Measurements from ENCODE around the gene OR52A1. TPM values are rescaled to one million over a fixed set of nuclear protein-coding genes. Genes with fewer than 3 reads are reported as not detected.

The OR52A1 gene
- total and polyA plus RNA-seq, 9 of the 15 experiments (the other 6 are each of a cell fraction or from before 2014, with no cell fraction given): under 0.01 to 0.33 (median 0.13) TPM; not detected in 3

DNA sequence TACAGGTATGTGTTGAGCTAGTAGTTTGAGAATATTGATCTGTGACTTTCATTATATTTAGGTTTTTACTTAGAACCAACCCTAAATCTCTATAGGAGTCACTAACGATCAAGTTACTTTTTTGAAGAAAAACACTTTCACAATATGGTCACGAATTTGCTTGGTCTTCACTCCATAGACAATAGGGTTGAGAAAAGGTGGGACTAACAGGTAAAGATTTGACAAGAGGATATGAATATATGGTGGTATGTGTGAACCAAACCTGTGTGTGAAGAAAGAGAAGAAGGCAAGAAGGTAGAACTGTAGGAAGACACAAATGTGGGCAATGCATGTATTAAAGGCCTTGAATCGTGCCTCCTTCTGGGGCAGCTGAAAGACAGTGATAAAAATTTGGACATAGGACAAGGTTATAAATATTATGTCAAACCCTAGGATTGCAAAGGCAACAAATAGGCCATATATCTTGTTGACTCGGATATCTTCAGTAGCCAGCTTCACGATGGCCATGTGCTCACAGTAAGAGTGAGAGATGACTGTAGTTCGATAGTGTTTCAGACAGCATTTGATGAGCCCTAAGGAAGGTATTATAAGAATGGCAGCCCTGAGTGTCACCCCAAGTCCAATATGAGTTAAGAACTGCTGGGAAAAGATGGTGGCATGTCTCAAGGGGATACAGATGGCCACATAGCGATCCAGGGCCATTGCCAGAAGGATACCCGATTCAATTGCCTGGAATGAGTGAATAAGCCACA lies 22.8 kb downstream of the OR52A1 start (continued):
- TF ChIP-seq MBD1 (CRISPR knock-in tag; IDR thresholded peaks at IDR 0.05): no peak
- no peak for TF ChIP-seq ZNF586 (CRISPR knock-in tag; conservative IDR thresholded peaks at IDR 0.05)
- TF ChIP-seq RBM14 (IDR thresholded peaks at IDR 0.05; ENCODE audit: borderline replicate concordance, insufficient read depth, low read depth, low read length): no peak
- TF ChIP-seq SLC30A9 (CRISPR knock-in tag; IDR thresholded peaks at IDR 0.05): no peak
- TF ChIP-seq ZNF436 (CRISPR knock-in tag; IDR thresholded peaks at IDR 0.05): no peak
- TF ChIP-seq ELF2 (CRISPR knock-in tag; IDR thresholded peaks at IDR 0.05): no peak
- TF ChIP-seq HDAC3 (IDR thresholded peaks at IDR 0.05; ENCODE audit: borderline replicate concordance, partially characterized antibody): peak; percentile 78
- TF ChIP-seq MAZ (CRISPR knock-in tag; conservative IDR thresholded peaks at IDR 0.05 in 1 of 2, IDR thresholded peaks at IDR 0.05 in 1 of 2): no peak
- no peak; a peak in 1 of 4 replicates for TF ChIP-seq TEAD1 (CRISPR knock-in tag; IDR thresholded peaks at IDR 0.05)
- TF ChIP-seq POLR3A (IDR thresholded peaks at IDR 0.05; ENCODE audit: borderline replicate concordance, extremely low read depth, insufficient read depth, insufficient read length): no peak
- TF ChIP-seq MEIS2 (IDR thresholded peaks at IDR 0.05; ENCODE audit: partially characterized antibody): peak; percentile 99
- TF ChIP-seq RBM17 (IDR thresholded peaks at IDR 0.05; ENCODE audit: borderline replicate concordance, low read depth, low read length): no peak
- peak; percentile 67; the same call in 1 of the 2 replicates for TF ChIP-seq CHAMP1 (IDR thresholded peaks at IDR 0.05)
- TF ChIP-seq TFAM (CRISPR knock-in tag; conservative IDR thresholded peaks at IDR 0.05): no peak
- no peak for TF ChIP-seq BDP1 (IDR thresholded peaks at IDR 0.05; ENCODE audit: insufficient read depth, insufficient read length)
- no peak for TF ChIP-seq EWSR1 (IDR thresholded peaks at IDR 0.05; ENCODE audit: borderline replicate concordance, low read depth, partially characterized antibody)
- TF ChIP-seq, protein P1, sequence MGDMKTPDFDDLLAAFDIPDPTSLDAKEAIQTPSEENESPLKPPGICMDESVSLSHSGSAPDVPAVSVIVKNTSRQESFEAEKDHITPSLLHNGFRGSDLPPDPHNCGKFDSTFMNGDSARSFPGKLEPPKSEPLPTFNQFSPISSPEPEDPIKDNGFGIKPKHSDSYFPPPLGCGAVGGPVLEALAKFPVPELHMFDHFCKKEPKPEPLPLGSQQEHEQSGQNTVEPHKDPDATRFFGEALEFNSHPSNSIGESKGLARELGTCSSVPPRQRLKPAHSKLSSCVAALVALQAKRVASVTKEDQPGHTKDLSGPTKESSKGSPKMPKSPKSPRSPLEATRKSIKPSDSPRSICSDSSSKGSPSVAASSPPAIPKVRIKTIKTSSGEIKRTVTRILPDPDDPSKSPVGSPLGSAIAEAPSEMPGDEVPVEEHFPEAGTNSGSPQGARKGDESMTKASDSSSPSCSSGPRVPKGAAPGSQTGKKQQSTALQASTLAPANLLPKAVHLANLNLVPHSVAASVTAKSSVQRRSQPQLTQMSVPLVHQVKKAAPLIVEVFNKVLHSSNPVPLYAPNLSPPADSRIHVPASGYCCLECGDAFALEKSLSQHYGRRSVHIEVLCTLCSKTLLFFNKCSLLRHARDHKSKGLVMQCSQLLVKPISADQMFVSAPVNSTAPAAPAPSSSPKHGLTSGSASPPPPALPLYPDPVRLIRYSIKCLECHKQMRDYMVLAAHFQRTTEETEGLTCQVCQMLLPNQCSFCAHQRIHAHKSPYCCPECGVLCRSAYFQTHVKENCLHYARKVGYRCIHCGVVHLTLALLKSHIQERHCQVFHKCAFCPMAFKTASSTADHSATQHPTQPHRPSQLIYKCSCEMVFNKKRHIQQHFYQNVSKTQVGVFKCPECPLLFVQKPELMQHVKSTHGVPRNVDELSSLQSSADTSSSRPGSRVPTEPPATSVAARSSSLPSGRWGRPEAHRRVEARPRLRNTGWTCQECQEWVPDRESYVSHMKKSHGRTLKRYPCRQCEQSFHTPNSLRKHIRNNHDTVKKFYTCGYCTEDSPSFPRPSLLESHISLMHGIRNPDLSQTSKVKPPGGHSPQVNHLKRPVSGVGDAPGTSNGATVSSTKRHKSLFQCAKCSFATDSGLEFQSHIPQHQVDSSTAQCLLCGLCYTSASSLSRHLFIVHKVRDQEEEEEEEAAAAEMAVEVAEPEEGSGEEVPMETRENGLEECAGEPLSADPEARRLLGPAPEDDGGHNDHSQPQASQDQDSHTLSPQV (IDR thresholded peaks at IDR 0.05): peak; percentile 97
- TF ChIP-seq ARHGAP35 (IDR thresholded peaks at IDR 0.05; ENCODE audit: partially characterized antibody): no peak
